ENCODE data around the gene POLR1E.

GRCh38 chr9:37520641-37521040 lies 34.9 kb downstream of the POLR1E start:
- no peak for TF ChIP-seq JUN (IDR thresholded peaks at IDR 0.05; ENCODE audit: borderline replicate concordance, insufficient read depth, insufficient read length, low read depth)
- TF ChIP-seq, protein P1, sequence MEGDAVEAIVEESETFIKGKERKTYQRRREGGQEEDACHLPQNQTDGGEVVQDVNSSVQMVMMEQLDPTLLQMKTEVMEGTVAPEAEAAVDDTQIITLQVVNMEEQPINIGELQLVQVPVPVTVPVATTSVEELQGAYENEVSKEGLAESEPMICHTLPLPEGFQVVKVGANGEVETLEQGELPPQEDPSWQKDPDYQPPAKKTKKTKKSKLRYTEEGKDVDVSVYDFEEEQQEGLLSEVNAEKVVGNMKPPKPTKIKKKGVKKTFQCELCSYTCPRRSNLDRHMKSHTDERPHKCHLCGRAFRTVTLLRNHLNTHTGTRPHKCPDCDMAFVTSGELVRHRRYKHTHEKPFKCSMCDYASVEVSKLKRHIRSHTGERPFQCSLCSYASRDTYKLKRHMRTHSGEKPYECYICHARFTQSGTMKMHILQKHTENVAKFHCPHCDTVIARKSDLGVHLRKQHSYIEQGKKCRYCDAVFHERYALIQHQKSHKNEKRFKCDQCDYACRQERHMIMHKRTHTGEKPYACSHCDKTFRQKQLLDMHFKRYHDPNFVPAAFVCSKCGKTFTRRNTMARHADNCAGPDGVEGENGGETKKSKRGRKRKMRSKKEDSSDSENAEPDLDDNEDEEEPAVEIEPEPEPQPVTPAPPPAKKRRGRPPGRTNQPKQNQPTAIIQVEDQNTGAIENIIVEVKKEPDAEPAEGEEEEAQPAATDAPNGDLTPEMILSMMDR (IDR thresholded peaks at IDR 0.05; ENCODE audit: extremely low read depth in 1 of 2, insufficient read depth in 1 of 2, low read depth in 1 of 2, low read length in 2 of 2): no peak
